Glutamatergic neuron (in vitro differentiated cells): Measurements from ENCODE around the gene C1QL2. TPM values are rescaled to one million over a fixed set of nuclear protein-coding genes. Genes with fewer than 3 reads are reported as not detected.

Source experiments
- DNase-seq: peaks from one replicate; pipeline ENCODE4 v3.0.0; 2022
- H3K27ac Mint-ChIP-seq: one replicate; pipeline ENCODE4 v1.8.0; 2020; ENCODE audit warnings: mild to moderate bottlenecking, mixed read lengths, inconsistent platforms; ENCODE audit not compliant: unreplicated experiment
- H3K27me3 Mint-ChIP-seq: one replicate; pipeline ENCODE4 v1.8.0; 2020; ENCODE audit warnings: mild to moderate bottlenecking, moderate library complexity, mixed read lengths, inconsistent platforms; ENCODE audit not compliant: unreplicated experiment
- H3K36me3 Mint-ChIP-seq: one replicate; pipeline ENCODE4 v1.8.0; 2020; ENCODE audit warnings: mild to moderate bottlenecking, mixed read lengths, inconsistent platforms; ENCODE audit not compliant: unreplicated experiment
- H3K4me1 Mint-ChIP-seq: one replicate; pipeline ENCODE4 v1.8.0; 2020; ENCODE audit warnings: mild to moderate bottlenecking, low read depth, mixed read lengths, inconsistent platforms; ENCODE audit not compliant: unreplicated experiment
- H3K4me3 Mint-ChIP-seq: one replicate; pipeline ENCODE4 v1.8.0; 2020; ENCODE audit warnings: mild to moderate bottlenecking, mixed read lengths, inconsistent platforms; ENCODE audit not compliant: unreplicated experiment
- H3K9me3 Mint-ChIP-seq: one replicate; pipeline ENCODE4 v1.8.0; 2020; ENCODE audit warnings: mild to moderate bottlenecking, moderate library complexity, mixed read lengths, inconsistent platforms; ENCODE audit not compliant: unreplicated experiment
- total RNA-seq: library from RNA; stranded (reverse); fragmentation: NEBNext Ultra II Directional; extraction: Animal tissue kit (Norgen Biotek cat#: 25700); gene quantifications from one replicate; pipeline ENCODE4 v1.2.1, GENCODE V29; 2021; ENCODE audit not compliant: unreplicated experiment
- TF ChIP-seq, protein P1 (sequence below): fragments of 200-600 bp; sonication (generic); IDR thresholded peaks from one replicate; pipeline ENCODE4 v1.5.0; 2021; ENCODE audit not compliant: partially characterized antibody, unreplicated experiment

Gene C1QL2
- total RNA-seq, 1 donor from 2014 or later: not detected

DNA sequence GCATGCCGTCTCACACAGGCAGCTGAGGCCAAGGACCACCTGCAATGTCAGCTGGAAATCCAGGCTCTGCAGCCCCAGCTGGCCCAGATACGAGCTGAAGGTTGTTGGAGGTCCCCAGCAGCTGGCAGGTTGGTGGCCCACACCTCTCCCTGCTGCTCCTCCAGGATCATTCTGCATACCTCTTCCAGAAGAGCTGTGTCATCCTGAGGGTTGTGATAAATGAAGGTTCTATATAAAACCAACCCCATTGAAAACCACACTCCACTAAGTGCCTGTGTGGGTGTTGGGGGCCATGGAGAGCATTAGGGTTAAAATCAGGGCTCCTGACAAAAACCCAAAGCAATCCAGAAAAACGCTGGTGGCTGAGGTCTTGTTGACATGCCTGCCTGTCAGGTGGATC, 50.4 kb downstream of the C1QL2 start:
- Mint-ChIP-seq H3K4me1 (peaks cover 2% of the 10 kb centered on the region), H3K27ac (no peak overlapping the region)
- DNase-seq: no peak

GRCh38 chr2:119106301-119106897, 52.2 kb downstream of the C1QL2 start:
- no peak for DNase-seq
- TF ChIP-seq, protein P1, sequence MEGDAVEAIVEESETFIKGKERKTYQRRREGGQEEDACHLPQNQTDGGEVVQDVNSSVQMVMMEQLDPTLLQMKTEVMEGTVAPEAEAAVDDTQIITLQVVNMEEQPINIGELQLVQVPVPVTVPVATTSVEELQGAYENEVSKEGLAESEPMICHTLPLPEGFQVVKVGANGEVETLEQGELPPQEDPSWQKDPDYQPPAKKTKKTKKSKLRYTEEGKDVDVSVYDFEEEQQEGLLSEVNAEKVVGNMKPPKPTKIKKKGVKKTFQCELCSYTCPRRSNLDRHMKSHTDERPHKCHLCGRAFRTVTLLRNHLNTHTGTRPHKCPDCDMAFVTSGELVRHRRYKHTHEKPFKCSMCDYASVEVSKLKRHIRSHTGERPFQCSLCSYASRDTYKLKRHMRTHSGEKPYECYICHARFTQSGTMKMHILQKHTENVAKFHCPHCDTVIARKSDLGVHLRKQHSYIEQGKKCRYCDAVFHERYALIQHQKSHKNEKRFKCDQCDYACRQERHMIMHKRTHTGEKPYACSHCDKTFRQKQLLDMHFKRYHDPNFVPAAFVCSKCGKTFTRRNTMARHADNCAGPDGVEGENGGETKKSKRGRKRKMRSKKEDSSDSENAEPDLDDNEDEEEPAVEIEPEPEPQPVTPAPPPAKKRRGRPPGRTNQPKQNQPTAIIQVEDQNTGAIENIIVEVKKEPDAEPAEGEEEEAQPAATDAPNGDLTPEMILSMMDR: no peak
- Mint-ChIP-seq H3K4me1 (peaks cover 2% of the 10 kb centered on the region), H3K27ac (no peak overlapping the region), H3K4me3 (no peak overlapping the region), H3K36me3 (peaks cover under 1% of the 10 kb centered on the region), H3K9me3 (peaks cover under 1% of the 10 kb centered on the region), H3K27me3 (no peaks in the 10 kb centered on the region)

More for the DNA sequence above, 50.4 kb downstream of the C1QL2 start:
- Mint-ChIP-seq H3K36me3 (peaks cover 6% of the 10 kb centered on the region), H3K4me3 (no peak overlapping the region), H3K9me3 (peaks cover 6% of the 10 kb centered on the region), H3K27me3 (no peaks in the 10 kb centered on the region)
- TF ChIP-seq, protein P1: no peak

Other genes starting within 250 kb of the C1QL2 start
- not detected for gene MARCO, start 216.6 kb downstream of the C1QL2 start, total RNA-seq
- gene STEAP3, start 65.1 kb upstream of the C1QL2 start, total RNA-seq: 2.1 TPM
- gene C2orf76, start 208.1 kb upstream of the C1QL2 start, total RNA-seq: 10.4 TPM
- 134 TPM for gene DBI, start 208.2 kb upstream of the C1QL2 start, total RNA-seq